NOMO-1 (cell line): ENCODE data around the gene CCSER1.
"Not testable (repeated sequence)": the region's sequence is repeated elsewhere in the genome, so short reads cannot be mapped to it uniquely, and the experiment has no call there.

Source experiments
- DNase-seq, 2 experiments: peaks; one replicate each; lab custom pipeline; 2025; ENCODE audit not compliant: unreplicated experiment in 2 of 2; lab: John Stamatoyannopoulos, UW

Gene CCSER1

GRCh38 chr4:91108751-91109150 is 981.6 kb downstream of the CCSER1 start:
- no peak for DNase-seq

DNA sequence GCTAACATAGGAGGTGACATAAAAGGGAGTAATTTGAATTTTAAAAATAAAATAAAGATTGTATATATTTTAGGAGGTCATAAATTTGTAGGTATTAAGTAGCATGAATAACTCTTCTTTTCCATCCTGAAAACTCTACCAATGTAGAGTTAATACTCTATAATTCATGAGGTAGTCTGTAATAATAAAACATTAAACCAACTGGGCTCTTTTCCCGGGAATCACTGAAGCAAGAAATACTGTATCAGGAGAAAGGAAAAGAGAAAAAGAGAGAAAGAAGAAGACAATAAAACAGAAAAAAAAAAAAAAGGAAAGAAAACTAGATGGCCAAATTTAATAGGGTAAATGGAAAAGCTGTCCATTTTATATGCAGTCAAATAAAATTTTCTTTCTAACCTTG is 984.4 kb downstream of the CCSER1 start:
- no peak for DNase-seq

- no peak for DNase-seq
Measured at GRCh38 chr4:91113130-91113706, 986.0 kb downstream of the CCSER1 start.

DNA sequence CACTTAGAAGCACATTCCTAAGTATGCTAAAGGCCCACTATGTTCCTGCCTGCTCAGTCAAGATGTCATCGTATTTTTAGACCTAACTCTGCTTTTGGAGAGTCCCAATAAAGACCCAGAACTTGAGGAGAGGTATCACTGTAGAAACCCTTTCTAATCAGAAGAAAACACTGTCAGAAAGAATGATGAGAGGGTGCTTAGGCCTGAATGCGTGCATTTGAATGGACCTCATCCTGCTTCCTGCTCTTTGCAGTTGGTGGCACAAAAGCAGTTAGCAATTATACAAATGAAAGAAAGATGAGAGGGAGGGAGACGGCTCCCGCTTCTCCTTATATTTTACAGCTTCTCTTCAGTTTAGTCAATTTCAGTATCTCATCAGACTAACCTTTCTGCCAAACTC is 987.2 kb downstream of the CCSER1 start:
- DNase-seq = no peak

DNA sequence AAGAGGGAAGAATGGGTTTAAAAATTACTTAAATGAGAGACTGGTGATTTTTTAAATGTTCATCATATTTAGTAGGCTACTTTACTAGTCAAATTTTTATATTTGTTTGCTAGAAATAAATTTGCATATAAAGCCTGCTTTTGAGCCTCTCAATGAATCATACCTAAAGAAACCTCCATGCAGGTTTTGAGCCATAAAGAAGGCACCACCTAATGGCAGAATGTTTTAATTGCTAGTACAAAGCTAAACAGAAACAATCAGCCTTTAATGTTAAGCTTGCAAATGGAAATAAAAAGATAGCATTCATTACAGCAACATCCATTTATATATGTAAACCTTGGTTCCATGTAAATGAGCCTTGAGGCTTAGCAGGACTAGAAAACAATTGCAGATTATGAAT is 989.7 kb downstream of the CCSER1 start:
- DNase-seq = no peak

- no peak for DNase-seq
Measured at GRCh38 chr4:91118597-91118996, 991.4 kb downstream of the CCSER1 start.

DNA sequence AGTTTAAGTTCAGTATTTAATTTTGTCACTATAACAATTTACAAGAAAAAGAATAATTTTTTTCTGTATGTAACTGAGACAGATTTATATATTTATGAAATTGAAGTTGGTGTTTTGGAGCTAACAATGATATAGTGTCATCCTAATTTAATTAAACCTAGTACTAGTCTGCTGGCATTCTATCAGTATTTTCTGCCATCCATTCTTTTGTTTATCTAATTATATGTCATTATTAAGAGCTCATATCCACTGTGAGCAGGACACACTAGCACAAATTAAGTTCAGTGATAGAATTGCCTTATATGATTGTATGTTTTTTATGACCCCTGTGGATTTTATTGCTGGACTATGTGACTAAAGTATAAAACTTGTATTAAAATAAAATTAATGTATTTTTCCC is 996.5 kb downstream of the CCSER1 start:
- no peak for DNase-seq

DNA sequence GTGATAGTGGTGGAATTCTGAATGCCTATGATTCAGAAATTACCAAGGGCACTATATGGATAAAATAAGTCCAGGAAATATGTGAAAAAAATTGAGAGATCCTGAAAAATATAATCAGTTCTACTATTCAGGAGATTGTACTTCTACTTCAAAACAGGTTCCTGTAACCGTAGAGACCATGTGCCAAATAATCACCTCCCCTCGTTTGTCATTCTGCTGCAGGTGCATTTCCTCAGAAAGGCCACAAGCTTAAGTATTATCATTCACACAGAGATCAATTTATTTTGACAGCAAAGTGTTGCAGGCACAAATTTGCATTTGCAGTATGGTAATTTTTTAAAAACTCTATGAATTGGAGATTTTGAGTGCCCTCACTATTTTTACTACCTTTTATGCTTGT is 1000.0 kb downstream of the CCSER1 start:
- DNase-seq = no peak

DNA sequence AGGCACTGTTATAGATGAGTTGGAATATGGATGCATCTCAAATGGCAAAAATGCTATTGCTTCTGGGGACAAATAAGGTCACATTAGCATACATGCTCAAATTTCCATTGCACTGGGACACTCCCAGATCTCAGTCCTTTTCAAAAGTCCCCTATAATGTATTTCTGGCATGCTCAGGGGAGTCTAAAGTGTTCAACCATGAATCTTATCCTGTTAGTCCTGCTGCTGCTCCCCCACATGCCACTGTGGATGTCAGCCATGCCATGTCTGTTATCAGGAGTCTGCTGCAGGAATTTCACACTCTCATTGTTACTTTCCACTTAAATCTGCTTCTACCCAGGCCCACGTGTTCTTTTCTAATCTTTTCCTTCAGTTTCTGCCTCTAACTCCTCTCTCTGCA is 1000.6 kb downstream of the CCSER1 start:
- no peak for DNase-seq

DNA sequence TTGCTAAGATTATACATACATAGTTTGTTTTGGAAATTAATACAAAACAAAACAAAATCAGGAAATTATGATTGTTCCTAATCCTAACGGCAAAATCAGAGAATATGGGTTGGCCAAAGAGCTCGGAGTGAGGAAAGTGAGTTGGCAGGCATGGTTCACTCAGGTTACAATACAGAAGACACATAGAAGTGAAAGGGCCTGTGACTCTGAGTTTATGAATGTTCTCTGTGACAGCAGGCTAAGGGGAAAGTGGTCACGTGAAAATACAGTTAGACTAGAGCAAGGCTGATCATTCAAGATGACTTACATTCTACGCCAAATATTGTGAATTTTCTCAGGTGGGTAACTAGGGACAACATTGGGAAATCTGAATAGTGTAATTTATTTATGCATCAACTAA is 1001.3 kb downstream of the CCSER1 start:
- DNase-seq = no peak

GRCh38 chr4:91147067-91147466 is 1019.9 kb downstream of the CCSER1 start:
- DNase-seq = no peak

DNA sequence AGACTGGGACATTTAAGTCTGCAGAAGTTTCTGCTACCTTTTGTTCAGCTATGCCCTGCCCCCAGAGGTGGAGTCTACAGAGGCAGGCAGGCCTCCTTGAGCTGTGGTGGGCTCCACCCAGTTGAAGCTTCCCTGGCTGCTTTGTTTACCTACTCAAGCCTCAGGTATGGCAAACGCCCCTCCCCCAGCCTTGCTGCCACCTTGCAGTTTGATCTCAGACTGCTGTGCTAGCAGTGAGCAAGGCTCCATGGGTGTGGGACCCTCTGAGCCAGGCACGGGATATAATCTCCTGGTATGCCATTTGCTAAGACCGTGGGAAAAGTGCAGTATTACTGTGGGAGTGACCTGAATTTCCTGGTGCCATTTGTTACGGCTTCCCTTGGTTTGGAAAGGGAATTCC is 1026.8 kb downstream of the CCSER1 start:
- not testable (repeated sequence) for DNase-seq

- DNase-seq = not testable (repeated sequence)
Measured at GRCh38 chr4:91167864-91168653, 1040.9 kb downstream of the CCSER1 start.

GRCh38 chr4:91170768-91171167 is 1043.6 kb downstream of the CCSER1 start:
- DNase-seq = no peak

- no peak for DNase-seq
Measured at GRCh38 chr4:91171217-91171616, 1044.0 kb downstream of the CCSER1 start.

- DNase-seq = not testable (repeated sequence)
Measured at GRCh38 chr4:91185061-91185460, 1057.9 kb downstream of the CCSER1 start.

- no peak for DNase-seq
Measured at GRCh38 chr4:91198951-91199350, 1071.8 kb downstream of the CCSER1 start.

GRCh38 chr4:91207535-91207934 is 1080.3 kb downstream of the CCSER1 start:
- no peak for DNase-seq

DNA sequence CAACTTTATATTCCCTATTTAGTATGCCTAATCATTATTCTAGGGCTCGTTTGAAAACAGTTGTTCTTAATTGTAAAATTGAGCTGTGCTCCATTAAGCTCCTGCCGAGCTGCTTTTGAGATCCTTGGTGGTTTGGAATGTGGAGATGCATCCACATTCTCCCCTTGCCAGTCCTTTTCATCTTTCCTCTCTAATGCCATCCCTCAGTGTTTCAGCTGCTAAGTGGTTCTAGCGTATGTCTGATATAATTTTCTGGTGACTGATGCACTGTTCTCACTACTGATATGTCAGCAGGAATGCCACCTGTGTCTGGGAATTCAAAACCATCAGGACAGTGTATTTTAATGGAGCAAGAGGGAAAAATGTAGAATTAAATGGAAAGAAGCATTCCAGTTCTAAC is 1085.0 kb downstream of the CCSER1 start:
- no peak for DNase-seq

- DNase-seq = not testable (repeated sequence)
Measured at GRCh38 chr4:91217831-91218403, 1090.7 kb downstream of the CCSER1 start.

- no peak for DNase-seq
Measured at GRCh38 chr4:91220315-91220714, 1093.1 kb downstream of the CCSER1 start.

DNA sequence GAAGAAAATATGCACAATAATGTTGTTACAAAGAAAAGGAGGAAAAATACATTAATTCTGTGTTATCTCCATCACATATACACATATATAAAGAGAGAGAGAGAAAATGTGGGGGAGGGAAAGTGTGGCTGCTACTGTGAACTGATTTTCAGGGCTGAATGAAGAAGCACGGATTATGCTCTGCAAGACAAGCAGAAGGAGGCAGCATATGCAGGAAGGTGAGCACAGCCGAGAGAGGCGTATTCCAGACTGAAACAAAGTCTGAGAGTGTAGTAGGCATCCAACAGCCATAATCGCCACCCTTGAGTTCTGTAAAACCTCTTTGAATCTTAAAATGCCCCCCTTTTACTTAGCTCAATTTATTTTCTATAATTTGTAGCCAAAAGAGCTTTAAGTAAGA is 1094.8 kb downstream of the CCSER1 start:
- no peak for DNase-seq
